HG02885 (cell line): ENCODE data around the gene SP140.
"Not testable (repeated sequence)": the region's sequence is repeated elsewhere in the genome, so short reads cannot be mapped to it uniquely, and the experiment has no call there.

ENCODE experiments used
- ATAC-seq: cut with Tn5 transposase; IDR thresholded peaks from one replicate; pipeline ENCODE4 v1.9.1; 2021; ENCODE audit warnings: mild to moderate bottlenecking; ENCODE audit not compliant: unreplicated experiment, poor library complexity

Gene SP140

GRCh38 chr2:230222829-230223228, 2.7 kb upstream of the SP140 start:
- ATAC-seq, result not testable (repeated sequence)

GRCh38 chr2:230224458-230224857, 1.1 kb upstream of the SP140 start:
- ATAC-seq, result no peak

- ATAC-seq, result peak; percentile 78
These were observed 565 bp downstream of the SP140 start for GRCh38 chr2:230226051-230226551.

GRCh38 chr2:230227216-230227615, 1.7 kb downstream of the SP140 start:
- no peak for ATAC-seq

GRCh38 chr2:230230087-230230486, 4.6 kb downstream of the SP140 start:
- no peak for ATAC-seq

- no peak for ATAC-seq
These were observed 5.1 kb downstream of the SP140 start for GRCh38 chr2:230230496-230231200.

GRCh38 chr2:230231251-230231650, 5.7 kb downstream of the SP140 start:
- no peak for ATAC-seq

GRCh38 chr2:230234122-230234722, 8.7 kb downstream of the SP140 start:
- ATAC-seq, result peak; percentile 66

- ATAC-seq, result peak; percentile 82
These were observed 9.3 kb downstream of the SP140 start for GRCh38 chr2:230234845-230235244.

- no peak for ATAC-seq
These were observed 18.7 kb downstream of the SP140 start for GRCh38 chr2:230244211-230244610.

GRCh38 chr2:230246206-230246605, 20.7 kb downstream of the SP140 start:
- ATAC-seq, result no peak

- ATAC-seq, result no peak
These were observed 24.7 kb downstream of the SP140 start for GRCh38 chr2:230250231-230250630.

- ATAC-seq, result no peak
These were observed 28.8 kb downstream of the SP140 start for GRCh38 chr2:230254152-230254881.

- ATAC-seq, result no peak
These were observed 31.3 kb downstream of the SP140 start for GRCh38 chr2:230256733-230257332.

- no peak for ATAC-seq
These were observed 32.9 kb downstream of the SP140 start for GRCh38 chr2:230258483-230258882.

GRCh38 chr2:230262246-230262645, 36.7 kb downstream of the SP140 start:
- no peak for ATAC-seq

GRCh38 chr2:230264945-230265344, 39.4 kb downstream of the SP140 start:
- ATAC-seq, result not testable (repeated sequence)

- ATAC-seq, result no peak
These were observed 41.1 kb downstream of the SP140 start for GRCh38 chr2:230266638-230267037.

GRCh38 chr2:230267059-230267458, 41.5 kb downstream of the SP140 start:
- peak; percentile 27 for ATAC-seq

- peak; percentile 73 for ATAC-seq
These were observed 42.0 kb downstream of the SP140 start for GRCh38 chr2:230267556-230267955.
